DMS114 treated with DMSO at 0.1 percent for 48 hours (cell line): ENCODE results near the gene ADAMTSL2.

ENCODE experiments used
- DNase-seq: peaks from one replicate; lab custom pipeline; 2025; ENCODE audit not compliant: unreplicated experiment; lab: John Stamatoyannopoulos, UW

Gene ADAMTSL2

GRCh38 chr9:133516256-133516960 lies 18.1 kb upstream of the ADAMTSL2 start:
- DNase-seq, result no peak

GRCh38 chr9:133516961-133517350 lies 17.5 kb upstream of the ADAMTSL2 start:
- no peak for DNase-seq

GRCh38 chr9:133517711-133518110 lies 16.8 kb upstream of the ADAMTSL2 start:
- DNase-seq, result no peak

- DNase-seq, result no peak
These were observed 16.3 kb upstream of the ADAMTSL2 start for GRCh38 chr9:133518200-133518599.

- DNase-seq, result no peak
These were observed 15.6 kb upstream of the ADAMTSL2 start for GRCh38 chr9:133518706-133519449.

- DNase-seq, result no peak
These were observed 14.8 kb upstream of the ADAMTSL2 start for GRCh38 chr9:133519693-133520092.

GRCh38 chr9:133520121-133520835 lies 14.2 kb upstream of the ADAMTSL2 start:
- no peak for DNase-seq

- DNase-seq, result no peak
These were observed 13.1 kb upstream of the ADAMTSL2 start for GRCh38 chr9:133521122-133522072.

- DNase-seq, result no peak
These were observed 12.2 kb upstream of the ADAMTSL2 start for GRCh38 chr9:133522073-133522910.

GRCh38 chr9:133523106-133523505 lies 11.4 kb upstream of the ADAMTSL2 start:
- DNase-seq, result no peak

GRCh38 chr9:133524146-133524545 lies 10.4 kb upstream of the ADAMTSL2 start:
- DNase-seq, result no peak

GRCh38 chr9:133524679-133525228 lies 9.8 kb upstream of the ADAMTSL2 start, which contains the start of gene MYMK:
Gene MYMK (minus strand): TSS chr9:133524959. CDS start chr9:133524844, 115 bp downstream.
- DNase-seq, result no peak

GRCh38 chr9:133525677-133526076 lies 8.8 kb upstream of the ADAMTSL2 start:
- DNase-seq, result no peak

GRCh38 chr9:133526721-133527321 lies 7.7 kb upstream of the ADAMTSL2 start:
- no peak for DNase-seq

- DNase-seq, result no peak
These were observed 7.0 kb upstream of the ADAMTSL2 start for GRCh38 chr9:133527444-133527920.

- no peak for DNase-seq
These were observed 6.3 kb upstream of the ADAMTSL2 start for GRCh38 chr9:133528001-133528875.

- DNase-seq, result no peak
These were observed 5.6 kb upstream of the ADAMTSL2 start for GRCh38 chr9:133528876-133529241.

- DNase-seq, result no peak
These were observed 5.0 kb upstream of the ADAMTSL2 start for GRCh38 chr9:133529457-133529856.
